OCI-LY1 (cell line): ENCODE measurements around the gene PLXNA1.

Experiments
- EZH2 ChIP-seq: fragments of 200-600 bp; sonication (generic), shearing (Covaris generic); IDR thresholded peaks from 2 replicates; pipeline ENCODE4 v1.8.0; 2017; ENCODE audit warnings: borderline replicate concordance, mixed run types, mild to moderate bottlenecking, antibody characterized with exemption, low read length, moderate library complexity, mixed read lengths
- TF ChIP-seq, protein P1 (sequence below): fragments of 200-600 bp; sonication (generic), shearing (Covaris generic); IDR thresholded peaks from 2 replicates; pipeline ENCODE4 v1.5.1; 2017; ENCODE audit warnings: mild to moderate bottlenecking, antibody characterized with exemption, low read length, moderate library complexity, mixed read lengths

DNA sequence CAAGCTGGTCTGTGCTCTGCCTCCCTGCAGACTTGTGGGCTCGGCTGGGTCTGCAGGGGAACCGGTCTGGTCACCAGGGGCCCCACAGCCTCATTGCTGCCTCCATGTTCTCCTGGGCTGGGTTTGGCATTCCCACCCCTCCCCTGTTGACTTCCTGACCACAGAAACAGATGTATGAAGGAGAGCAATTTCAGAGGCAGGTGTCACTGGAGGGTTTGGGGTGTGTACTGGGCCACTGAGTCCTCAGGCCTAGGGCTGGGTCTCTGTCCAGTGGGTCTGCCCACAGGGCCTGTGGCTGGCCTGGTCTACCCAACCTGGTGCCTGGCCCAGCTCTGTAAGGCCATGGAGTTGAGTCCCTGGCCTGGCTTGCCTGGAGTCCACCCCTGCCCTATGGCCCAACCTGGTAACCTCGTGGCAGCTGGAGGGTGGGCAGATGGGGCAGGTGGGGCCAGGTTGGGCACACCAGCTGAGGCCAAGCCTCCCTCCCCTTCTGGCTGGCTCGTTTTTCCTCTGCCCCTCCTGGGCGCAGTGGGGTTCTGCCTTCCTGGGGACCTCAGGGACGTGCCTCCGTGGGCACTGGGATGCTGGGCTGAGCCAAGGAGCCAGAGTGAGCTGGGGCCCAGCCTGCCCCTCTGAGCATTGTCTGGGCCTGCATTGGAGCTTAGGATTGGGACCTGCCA lies 20.8 kb downstream of the PLXNA1 start:
- TF ChIP-seq, protein P1, sequence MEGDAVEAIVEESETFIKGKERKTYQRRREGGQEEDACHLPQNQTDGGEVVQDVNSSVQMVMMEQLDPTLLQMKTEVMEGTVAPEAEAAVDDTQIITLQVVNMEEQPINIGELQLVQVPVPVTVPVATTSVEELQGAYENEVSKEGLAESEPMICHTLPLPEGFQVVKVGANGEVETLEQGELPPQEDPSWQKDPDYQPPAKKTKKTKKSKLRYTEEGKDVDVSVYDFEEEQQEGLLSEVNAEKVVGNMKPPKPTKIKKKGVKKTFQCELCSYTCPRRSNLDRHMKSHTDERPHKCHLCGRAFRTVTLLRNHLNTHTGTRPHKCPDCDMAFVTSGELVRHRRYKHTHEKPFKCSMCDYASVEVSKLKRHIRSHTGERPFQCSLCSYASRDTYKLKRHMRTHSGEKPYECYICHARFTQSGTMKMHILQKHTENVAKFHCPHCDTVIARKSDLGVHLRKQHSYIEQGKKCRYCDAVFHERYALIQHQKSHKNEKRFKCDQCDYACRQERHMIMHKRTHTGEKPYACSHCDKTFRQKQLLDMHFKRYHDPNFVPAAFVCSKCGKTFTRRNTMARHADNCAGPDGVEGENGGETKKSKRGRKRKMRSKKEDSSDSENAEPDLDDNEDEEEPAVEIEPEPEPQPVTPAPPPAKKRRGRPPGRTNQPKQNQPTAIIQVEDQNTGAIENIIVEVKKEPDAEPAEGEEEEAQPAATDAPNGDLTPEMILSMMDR, result no peak
- no peak for TF ChIP-seq EZH2
